Loucy (cell line): ENCODE measurements around the gene SEC22C.

Experiments
- EZH2phosphoT487 ChIP-seq: fragments of 200-600 bp; IDR thresholded peaks from 2 replicates; pipeline ENCODE4 v1.6.1; 2018; ENCODE audit warnings: antibody characterized with exemption, mild to moderate bottlenecking, moderate library complexity, borderline replicate concordance
- TF ChIP-seq, protein P1 (sequence below): fragments of 200-600 bp; sonication (generic); conservative IDR thresholded peaks from 2 replicates; pipeline ENCODE4 v1.5.1; 2014; ENCODE audit warnings: mild to moderate bottlenecking, antibody characterized with exemption, low read length

DNA sequence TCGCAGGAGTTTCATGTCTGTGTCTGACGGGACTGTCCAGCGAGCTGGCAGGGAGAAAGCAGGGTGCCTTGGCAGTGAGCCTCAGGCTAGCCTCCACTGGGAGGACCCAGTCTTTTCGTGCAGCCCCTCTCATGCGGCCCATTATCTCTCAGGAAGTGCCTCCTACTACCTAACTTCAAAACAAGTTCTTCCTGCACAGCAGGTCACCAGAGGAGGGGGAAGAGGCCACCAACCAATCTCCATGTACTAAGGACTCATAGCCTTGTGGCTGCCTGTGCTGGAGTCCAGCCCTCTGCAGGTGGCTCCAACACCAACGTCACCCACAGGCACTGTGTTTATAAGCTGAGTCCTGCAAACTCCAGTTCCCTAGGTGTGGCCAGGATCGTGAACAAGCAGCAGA, 74.5 kb downstream of the SEC22C start:
- TF ChIP-seq, protein P1, sequence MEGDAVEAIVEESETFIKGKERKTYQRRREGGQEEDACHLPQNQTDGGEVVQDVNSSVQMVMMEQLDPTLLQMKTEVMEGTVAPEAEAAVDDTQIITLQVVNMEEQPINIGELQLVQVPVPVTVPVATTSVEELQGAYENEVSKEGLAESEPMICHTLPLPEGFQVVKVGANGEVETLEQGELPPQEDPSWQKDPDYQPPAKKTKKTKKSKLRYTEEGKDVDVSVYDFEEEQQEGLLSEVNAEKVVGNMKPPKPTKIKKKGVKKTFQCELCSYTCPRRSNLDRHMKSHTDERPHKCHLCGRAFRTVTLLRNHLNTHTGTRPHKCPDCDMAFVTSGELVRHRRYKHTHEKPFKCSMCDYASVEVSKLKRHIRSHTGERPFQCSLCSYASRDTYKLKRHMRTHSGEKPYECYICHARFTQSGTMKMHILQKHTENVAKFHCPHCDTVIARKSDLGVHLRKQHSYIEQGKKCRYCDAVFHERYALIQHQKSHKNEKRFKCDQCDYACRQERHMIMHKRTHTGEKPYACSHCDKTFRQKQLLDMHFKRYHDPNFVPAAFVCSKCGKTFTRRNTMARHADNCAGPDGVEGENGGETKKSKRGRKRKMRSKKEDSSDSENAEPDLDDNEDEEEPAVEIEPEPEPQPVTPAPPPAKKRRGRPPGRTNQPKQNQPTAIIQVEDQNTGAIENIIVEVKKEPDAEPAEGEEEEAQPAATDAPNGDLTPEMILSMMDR, result no peak
- TF ChIP-seq EZH2phosphoT487, result no peak
